Measurements from ENCODE around the gene MEGF10.

GRCh38 chr5:127505905-127506304 is 215.3 kb downstream of the MEGF10 start:
- TF ChIP-seq FOSL1 (IDR thresholded peaks at IDR 0.05; ENCODE audit: insufficient read depth, low read depth, low read length) (no peak), EP300 (IDR thresholded peaks at IDR 0.05; ENCODE audit: borderline replicate concordance in 1 of 2, low read depth in 2 of 2, low read length in 2 of 2) (no peak), POLR2A (IDR thresholded peaks at IDR 0.05; ENCODE audit: control extremely low read depth in 1 of 2, low read depth in 2 of 2, low read length in 2 of 2) (no peak), SP2 (IDR thresholded peaks at IDR 0.05; ENCODE audit: low read length) (no peak), NRF1 (IDR thresholded peaks at IDR 0.05; ENCODE audit: low read depth, low read length) (no peak), PHF8 (conservative IDR thresholded peaks at IDR 0.05; ENCODE audit: low read depth, low read length) (no peak)
- TF ChIP-seq, protein P1, sequence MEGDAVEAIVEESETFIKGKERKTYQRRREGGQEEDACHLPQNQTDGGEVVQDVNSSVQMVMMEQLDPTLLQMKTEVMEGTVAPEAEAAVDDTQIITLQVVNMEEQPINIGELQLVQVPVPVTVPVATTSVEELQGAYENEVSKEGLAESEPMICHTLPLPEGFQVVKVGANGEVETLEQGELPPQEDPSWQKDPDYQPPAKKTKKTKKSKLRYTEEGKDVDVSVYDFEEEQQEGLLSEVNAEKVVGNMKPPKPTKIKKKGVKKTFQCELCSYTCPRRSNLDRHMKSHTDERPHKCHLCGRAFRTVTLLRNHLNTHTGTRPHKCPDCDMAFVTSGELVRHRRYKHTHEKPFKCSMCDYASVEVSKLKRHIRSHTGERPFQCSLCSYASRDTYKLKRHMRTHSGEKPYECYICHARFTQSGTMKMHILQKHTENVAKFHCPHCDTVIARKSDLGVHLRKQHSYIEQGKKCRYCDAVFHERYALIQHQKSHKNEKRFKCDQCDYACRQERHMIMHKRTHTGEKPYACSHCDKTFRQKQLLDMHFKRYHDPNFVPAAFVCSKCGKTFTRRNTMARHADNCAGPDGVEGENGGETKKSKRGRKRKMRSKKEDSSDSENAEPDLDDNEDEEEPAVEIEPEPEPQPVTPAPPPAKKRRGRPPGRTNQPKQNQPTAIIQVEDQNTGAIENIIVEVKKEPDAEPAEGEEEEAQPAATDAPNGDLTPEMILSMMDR (IDR thresholded peaks at IDR 0.05; ENCODE audit: control extremely low read depth in 1 of 3, insufficient read depth in 1 of 3, low read depth in 1 of 3, low read length in 3 of 3) = no peak

All from H1 (cell line).